ENCODE results near the gene OR9I1.

- no peak for TF ChIP-seq CTCF (IDR thresholded peaks at IDR 0.05; ENCODE audit: poor library complexity, severe bottlenecking)
- no peak for TF ChIP-seq EZH2 (IDR thresholded peaks at IDR 0.05; ENCODE audit: borderline replicate concordance, insufficient read depth, low read length, poor library complexity, severe bottlenecking)
- TF ChIP-seq REST (IDR thresholded peaks at IDR 0.05; ENCODE audit: borderline replicate concordance), result no peak
- TF ChIP-seq TAF1 (IDR thresholded peaks at IDR 0.05; ENCODE audit: low read depth), result no peak
Observed at GRCh38 chr11:58127350-58127749, 2.0 kb upstream of the OR9I1 start.
